ENCODE results near the gene SULT1A2. TPM values are rescaled to one million over a fixed set of nuclear protein-coding genes. Genes with fewer than 3 reads are reported as not detected.

SULT1A2 gene
- polyA plus RNA-seq, 1 of the 3 experiments (the other 2 are of a cell fraction) = 0.07 TPM

GRCh38 chr16:28573738-28574718 is 22.8 kb downstream of the SULT1A2 start:
- no peak for TF ChIP-seq MEF2A (IDR thresholded peaks at IDR 0.05; ENCODE audit: borderline replicate concordance, low read depth)
- TF ChIP-seq REST (IDR thresholded peaks at IDR 0.05; ENCODE audit: low read depth, low read length) = no peak
- no peak for TF ChIP-seq RXRA (IDR thresholded peaks at IDR 0.05; ENCODE audit: borderline replicate concordance, low read depth)
- TF ChIP-seq ZBTB33 (IDR thresholded peaks at IDR 0.05; ENCODE audit: borderline replicate concordance, low read depth) = no peak
- no peak for TF ChIP-seq NFIC (IDR thresholded peaks at IDR 0.05; ENCODE audit: borderline replicate concordance)
- TF ChIP-seq EZH2phosphoT487 (IDR thresholded peaks at IDR 0.05; ENCODE audit: borderline replicate concordance, low read depth) = no peak
- TF ChIP-seq MAX (IDR thresholded peaks at IDR 0.05; ENCODE audit: low read depth) = no peak
- TF ChIP-seq TCF12 (IDR thresholded peaks at IDR 0.05) = no peak
- TF ChIP-seq MXI1 (IDR thresholded peaks at IDR 0.05; ENCODE audit: low read depth, low read length) = no peak
- TF ChIP-seq ELF1 (IDR thresholded peaks at IDR 0.05) = no peak
- TF ChIP-seq RAD21 (IDR thresholded peaks at IDR 0.05; ENCODE audit: low read length) = no peak
- TF ChIP-seq GABPA (IDR thresholded peaks at IDR 0.05; ENCODE audit: low read depth) = no peak
- TF ChIP-seq SIN3A (IDR thresholded peaks at IDR 0.05; ENCODE audit: borderline replicate concordance, low read depth, low read length) = no peak
- no peak for TF ChIP-seq CHD2 (IDR thresholded peaks at IDR 0.05; ENCODE audit: low read length, partially characterized antibody)
- TF ChIP-seq FOSL2 (IDR thresholded peaks at IDR 0.05; ENCODE audit: borderline replicate concordance, low read depth) = no peak
- TF ChIP-seq RCOR1 (IDR thresholded peaks at IDR 0.05; ENCODE audit: low read length) = no peak
- TF ChIP-seq POLR2AphosphoS5 (IDR thresholded peaks at IDR 0.05; ENCODE audit: low read depth, low read length) = no peak
- no peak for TF ChIP-seq EP300 (IDR thresholded peaks at IDR 0.05; ENCODE audit: borderline replicate concordance in 1 of 2, low read depth in 1 of 2, low read length in 1 of 2)
- TF ChIP-seq, protein P1, sequence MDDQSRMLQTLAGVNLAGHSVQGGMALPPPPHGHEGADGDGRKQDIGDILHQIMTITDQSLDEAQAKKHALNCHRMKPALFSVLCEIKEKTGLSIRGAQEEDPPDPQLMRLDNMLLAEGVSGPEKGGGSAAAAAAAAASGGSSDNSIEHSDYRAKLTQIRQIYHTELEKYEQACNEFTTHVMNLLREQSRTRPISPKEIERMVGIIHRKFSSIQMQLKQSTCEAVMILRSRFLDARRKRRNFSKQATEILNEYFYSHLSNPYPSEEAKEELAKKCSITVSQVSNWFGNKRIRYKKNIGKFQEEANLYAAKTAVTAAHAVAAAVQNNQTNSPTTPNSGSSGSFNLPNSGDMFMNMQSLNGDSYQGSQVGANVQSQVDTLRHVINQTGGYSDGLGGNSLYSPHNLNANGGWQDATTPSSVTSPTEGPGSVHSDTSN (IDR thresholded peaks at IDR 0.05) = no peak
- no peak for TF ChIP-seq TAF1 (IDR thresholded peaks at IDR 0.05; ENCODE audit: borderline replicate concordance, low read depth, low read length)
- 84% methylated on average over 17 of the region's 17 CpGs for WGBS (ENCODE audit: low lambda C conversion rate)
- no peaks in the 10 kb centered on the region for H4K20me1 ChIP-seq (ENCODE audit: insufficient read depth)
- CTCF ChIA-PET = interaction anchor here (1.1 to 1.4 kb wide), 2 partner anchors 12 to 296 kb away, joined by 3 read pairs; no protein-coding TSS in a partner anchor
- H3K9ac ChIP-seq = no peak overlapping the region
- H3F3A ChIP-seq (replicated peaks; ENCODE audit: insufficient read depth) = no peaks in the 10 kb centered on the region
- H3K79me2 ChIP-seq (ENCODE audit: insufficient read depth) = no peaks in the 10 kb centered on the region
- no peak overlapping the region for H3K27ac ChIP-seq (ENCODE audit: low read depth in 2 of 2, low read length in 1 of 2)
- no peak for DNase-seq
- no peaks in the 10 kb centered on the region for H3K9me3 ChIP-seq
- H3K36me3 ChIP-seq (replicated peaks in 1 of 2; ENCODE audit: control insufficient read depth in 1 of 2, insufficient read depth in 2 of 2, low read length in 1 of 2) = no peaks in the 10 kb centered on the region
- H3K4me2 ChIP-seq = no peak overlapping the region
- POLR2A ChIA-PET = no interaction called here
- H3K4me3 ChIP-seq (ENCODE audit: low read depth in 2 of 2, low read length in 1 of 2) = no peak overlapping the region
- no peaks in the 10 kb centered on the region for H3K27me3 ChIP-seq (ENCODE audit: insufficient read depth)
- peaks cover 0 to 8% of the 10 kb centered on the region in 2 experiments; a peak in 1 of 4 replicates for H3K4me1 ChIP-seq (ENCODE audit: control insufficient read depth in 1 of 2, insufficient read depth in 2 of 2, low read depth in 1 of 2, low read length in 1 of 2)
- H3K9me2 ChIP-seq = no peaks in the 10 kb centered on the region
- H2AFZ ChIP-seq (ENCODE audit: low read depth) = no peak overlapping the region

Data from SK-N-SH (cell line).